CMK (cell line): ENCODE results near the gene FBXW7.
A peak's percentile ranks its signal among the peaks of the same experiment; 100 is the strongest.
"Not testable (repeated sequence)": the region's sequence is repeated elsewhere in the genome, so short reads cannot be mapped to it uniquely, and the experiment has no call there.

Experiments
- DNase-seq: peaks from one replicate; pipeline ENCODE4 v3.0.0-alpha.2; 2010; ENCODE audit warnings: low read depth

The FBXW7 gene, protein sequence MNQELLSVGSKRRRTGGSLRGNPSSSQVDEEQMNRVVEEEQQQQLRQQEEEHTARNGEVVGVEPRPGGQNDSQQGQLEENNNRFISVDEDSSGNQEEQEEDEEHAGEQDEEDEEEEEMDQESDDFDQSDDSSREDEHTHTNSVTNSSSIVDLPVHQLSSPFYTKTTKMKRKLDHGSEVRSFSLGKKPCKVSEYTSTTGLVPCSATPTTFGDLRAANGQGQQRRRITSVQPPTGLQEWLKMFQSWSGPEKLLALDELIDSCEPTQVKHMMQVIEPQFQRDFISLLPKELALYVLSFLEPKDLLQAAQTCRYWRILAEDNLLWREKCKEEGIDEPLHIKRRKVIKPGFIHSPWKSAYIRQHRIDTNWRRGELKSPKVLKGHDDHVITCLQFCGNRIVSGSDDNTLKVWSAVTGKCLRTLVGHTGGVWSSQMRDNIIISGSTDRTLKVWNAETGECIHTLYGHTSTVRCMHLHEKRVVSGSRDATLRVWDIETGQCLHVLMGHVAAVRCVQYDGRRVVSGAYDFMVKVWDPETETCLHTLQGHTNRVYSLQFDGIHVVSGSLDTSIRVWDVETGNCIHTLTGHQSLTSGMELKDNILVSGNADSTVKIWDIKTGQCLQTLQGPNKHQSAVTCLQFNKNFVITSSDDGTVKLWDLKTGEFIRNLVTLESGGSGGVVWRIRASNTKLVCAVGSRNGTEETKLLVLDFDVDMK

DNA sequence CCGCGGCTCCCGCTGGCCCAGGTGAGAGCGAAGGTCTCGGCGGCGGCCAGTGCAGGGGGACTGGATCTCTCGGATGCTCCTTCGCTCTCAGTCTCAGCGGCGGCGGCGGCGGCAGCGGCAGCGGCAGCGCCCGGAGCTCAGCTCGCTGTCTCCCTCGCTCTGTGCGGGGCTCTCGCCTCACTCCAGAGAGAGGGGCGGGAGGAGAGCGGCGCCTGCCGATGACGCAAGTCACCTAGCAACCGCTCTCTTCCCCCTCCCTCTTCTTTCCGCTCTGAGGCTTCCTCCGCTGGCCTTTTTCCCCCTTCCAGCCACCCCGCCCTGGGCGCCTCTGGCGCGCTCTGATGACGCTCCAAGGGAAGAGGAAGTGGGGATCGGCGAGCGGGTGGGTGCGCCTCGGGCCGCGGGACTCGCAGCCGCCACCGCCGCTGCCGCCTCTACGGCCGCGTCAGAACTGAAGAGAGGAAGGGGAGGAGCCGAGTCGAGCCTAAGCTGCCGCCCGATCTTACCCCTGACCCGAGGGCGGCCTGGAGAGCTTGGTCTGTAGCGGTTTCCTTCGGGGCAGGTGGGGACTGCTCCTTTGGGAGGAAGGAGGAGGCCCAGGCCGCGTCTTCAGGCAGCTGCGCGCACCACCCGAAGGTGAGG is at the start of gene FBXW7:
Gene FBXW7, minus strand, starts transcription at position 190 of the 642 bp plus-strand sequence. CDS start 124,289 bp downstream, outside the sequence.
- DNase-seq: peak; percentile 91

DNA sequence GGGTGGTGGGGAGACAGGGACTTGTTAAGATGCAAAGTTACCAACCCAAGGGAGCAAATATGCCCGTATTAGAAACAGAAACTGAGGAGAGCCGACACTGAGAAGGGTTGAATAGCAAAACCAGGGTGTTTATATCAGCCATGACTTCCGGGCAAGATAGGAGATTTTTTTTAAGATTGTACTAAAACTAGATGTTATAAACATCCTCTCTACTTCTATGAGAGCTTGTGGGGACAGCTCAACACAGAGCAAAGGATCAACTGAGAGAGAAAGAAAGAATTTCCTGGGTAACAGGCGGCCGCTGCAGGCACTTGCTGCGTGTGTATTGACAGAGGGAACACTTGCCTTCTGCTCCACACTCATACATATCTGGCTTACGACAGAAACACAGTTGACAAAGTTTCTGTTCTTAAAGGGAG is 49.1 kb upstream of the FBXW7 start:
- DNase-seq: no peak

DNA sequence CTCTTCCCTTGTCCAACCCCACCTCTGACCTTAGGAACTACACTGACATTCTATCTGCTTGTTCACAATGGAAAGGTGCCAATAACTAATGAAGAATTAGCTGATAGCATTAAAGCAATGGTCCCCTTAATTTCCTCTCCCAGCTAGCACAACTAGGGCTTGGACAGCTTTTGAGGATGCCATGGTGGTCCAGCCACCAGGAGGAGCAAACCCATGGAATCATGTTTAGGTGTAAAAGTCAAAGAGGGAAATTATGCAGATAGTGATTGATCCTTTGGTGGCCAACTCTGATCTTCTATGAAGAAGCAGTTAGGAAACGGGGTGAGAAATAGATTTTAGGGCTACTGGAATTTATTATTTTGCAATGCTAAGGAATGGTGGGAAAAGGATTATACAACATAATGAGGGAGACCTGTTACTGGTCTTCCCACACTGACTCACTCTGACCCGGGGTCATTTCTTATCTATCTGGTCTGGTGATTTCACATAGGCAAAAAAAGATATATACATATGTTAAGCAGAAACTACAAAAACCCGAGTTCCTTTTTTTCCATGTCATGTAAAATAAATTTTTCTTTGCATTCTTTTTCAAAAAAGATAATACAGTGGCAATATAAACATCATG is 45.8 kb upstream of the FBXW7 start:
- no peak for DNase-seq

DNA sequence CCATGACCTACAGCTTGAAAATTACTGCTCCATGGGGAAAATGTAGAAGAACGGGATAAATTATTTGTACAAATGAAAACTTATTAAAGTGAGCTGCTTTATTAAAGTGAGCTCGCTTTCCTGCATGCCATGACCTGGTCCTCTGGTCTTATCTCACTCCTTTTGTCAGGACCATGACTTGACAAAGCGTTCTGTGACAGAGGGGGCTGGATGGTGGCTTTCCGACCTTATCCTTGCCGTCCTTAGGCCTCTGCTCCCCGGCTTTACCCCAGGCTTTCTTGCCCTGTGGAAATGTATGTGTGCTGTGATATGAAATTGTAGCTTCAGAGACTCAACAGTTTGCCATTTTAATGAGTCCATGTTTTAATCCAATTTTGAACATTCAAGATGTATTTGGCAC is 44.0 kb upstream of the FBXW7 start:
- no peak for DNase-seq

DNA sequence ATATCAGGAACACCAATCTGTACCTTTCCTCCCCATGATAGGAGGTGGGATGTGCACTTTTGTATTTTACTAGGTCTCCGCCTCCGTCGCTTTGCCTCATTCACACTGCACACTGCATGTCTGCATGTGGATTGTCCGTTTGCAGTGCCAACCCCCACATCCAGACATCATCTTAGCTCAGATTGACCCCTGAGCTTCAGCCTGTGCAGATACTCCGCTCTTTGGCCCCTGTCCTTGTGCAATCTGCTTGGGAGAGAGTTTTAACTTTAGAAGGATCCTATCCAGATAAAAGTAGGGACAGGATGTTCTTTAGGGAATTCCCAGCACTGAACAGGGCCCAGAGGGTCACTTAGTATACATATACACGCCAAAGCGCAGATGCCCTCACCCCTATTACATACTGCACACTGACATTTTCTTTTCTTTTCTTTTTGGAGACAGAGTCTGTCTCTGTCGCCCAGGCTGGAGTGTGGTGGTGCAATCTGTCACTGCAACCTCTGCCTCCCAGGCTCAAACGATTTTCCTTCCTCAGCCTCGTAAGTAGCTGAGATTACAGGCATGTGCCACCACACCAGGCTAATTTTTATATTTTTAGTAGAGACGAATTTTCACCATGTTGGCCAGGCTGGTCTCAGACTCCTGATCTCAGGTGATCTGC is 43.3 kb upstream of the FBXW7 start:
- DNase-seq: no peak

DNA sequence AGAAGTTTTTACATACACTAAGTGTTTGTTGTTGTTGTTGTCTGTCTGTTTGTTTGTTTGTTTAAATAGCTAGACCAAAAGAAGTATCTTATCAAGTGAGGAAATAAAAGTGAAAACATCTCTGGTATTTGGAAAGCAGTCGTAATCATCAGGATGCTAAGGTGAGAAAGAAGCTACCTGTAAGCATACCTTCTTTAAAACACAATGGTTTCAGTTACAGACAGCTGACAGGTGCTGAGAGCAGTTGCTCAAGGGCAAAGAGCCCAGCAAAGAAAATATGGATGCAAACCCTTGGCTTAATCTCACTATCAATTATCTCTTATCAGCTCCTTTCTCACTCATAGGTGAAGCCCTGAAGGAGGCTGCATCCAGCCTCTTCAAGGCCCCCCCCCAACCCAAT is 42.8 kb upstream of the FBXW7 start:
- no peak for DNase-seq

DNA sequence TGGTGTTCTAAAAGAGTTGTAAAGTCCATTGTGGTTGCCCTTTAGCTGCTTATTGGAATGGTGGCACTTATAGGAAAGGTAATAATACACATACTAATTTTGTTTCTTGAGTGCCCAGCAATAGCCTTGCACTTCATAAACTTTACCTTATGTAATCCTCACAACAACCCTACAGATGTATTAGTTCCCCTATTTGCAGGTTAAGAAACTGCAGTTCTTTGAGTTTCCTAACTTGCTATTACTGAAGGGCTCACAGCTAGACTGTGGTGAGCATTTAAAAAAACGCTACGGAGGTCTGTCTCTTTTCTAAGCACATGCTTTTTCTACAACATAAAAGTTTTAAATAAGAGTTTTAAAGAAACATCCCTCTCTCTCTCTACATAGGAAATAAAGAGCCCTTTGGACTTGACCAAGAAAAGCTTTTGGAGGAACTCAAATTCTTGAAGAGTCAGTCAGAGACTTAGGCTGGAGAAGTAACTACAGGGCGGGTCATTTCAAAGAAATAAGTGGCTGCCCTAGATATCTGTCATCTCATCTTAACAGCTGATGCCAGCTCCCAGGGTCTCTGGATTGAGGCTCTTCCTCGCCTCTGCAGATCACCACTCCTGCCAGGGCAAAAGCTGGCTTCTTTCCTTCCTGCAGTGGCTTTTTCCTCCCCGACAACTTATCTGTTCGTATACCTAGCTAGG is 42.0 kb upstream of the FBXW7 start:
- DNase-seq: no peak

DNA sequence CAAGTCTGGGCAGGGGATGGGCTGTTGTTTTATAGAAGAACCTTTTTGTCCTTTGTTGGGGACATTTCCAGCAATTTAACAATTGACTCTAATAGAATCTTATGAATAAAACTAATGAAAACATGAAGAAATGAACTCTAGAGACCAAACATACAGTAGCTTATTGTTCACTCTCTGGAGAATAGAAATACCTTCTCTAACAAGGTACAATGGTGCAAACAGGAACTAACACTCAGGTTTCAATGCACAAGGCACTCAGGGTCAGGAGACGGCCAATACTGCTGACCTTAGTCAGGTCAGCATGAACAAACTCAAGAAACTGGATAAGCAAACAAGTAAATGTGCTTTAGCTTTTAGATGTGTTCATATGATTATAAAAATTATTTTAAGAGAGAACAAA is 39.6 kb upstream of the FBXW7 start:
- DNase-seq: no peak

DNA sequence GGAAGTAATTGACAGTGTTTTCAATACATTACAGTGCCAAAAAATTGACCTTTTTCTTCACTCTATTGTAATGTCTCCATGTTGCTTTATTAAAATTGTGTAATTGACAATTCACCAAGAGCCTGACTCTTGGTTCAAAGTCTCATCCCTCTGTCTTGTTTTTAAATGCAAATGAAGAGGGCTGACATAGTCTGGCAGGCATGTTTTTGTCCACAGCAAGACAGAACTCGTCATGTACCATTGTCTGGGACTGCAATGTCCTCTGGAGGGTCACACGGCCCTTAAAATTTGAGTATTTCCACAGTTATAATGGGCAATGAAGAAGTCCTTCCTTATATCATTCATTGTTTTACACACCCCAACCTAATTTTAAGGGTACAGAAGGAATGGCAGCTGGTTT is 38.0 kb upstream of the FBXW7 start:
- DNase-seq: no peak

DNA sequence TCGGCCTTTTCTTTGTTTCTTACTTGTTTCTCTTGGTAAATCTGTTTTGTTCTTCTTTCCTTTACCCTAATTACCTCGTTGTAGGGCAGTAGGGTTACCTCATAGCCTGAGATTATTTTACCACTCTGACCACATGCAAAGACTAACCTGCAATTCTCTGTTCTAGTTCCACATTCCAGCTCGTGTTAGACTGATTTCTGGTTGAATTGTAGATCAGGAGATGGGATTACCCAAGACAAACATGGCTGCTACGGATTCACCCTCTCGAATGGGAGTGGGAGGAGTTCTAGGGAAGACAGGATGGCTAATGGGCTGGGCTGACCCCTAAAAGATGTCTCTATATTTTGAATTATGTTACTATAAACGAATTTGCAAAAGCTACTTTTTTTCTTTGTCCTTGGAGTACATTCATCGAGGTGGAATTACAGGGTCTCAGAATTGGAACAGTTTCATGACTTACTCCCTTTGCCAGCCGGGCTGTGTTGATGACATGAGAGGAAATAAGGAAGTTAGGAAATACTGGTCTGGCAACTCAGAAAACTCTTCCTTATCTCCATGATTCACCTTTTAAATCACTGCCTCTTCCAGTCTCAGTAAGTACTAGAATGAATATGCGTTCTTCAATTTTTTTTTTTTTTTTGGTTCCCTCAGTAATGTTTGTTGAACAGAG is 36.7 kb upstream of the FBXW7 start:
- no peak for DNase-seq

DNA sequence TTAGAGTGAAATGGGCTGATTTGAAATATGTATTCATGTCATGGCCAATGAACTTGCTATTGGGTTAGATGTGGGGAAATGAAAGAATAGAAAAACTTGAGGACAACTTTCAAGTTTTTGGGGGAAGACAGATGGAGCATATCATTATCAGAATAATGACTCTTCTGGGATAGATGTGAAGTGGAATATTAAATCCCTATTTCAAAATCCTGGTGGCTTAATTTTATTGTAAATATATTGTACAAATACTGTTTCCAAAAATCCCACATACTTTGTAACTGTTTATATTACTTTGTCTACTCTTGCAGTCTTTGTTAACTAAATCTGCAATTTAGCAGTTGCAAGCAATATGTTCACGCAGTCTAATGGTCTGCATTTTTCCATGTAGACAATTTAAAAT is 35.9 kb upstream of the FBXW7 start:
- no peak for DNase-seq

DNA sequence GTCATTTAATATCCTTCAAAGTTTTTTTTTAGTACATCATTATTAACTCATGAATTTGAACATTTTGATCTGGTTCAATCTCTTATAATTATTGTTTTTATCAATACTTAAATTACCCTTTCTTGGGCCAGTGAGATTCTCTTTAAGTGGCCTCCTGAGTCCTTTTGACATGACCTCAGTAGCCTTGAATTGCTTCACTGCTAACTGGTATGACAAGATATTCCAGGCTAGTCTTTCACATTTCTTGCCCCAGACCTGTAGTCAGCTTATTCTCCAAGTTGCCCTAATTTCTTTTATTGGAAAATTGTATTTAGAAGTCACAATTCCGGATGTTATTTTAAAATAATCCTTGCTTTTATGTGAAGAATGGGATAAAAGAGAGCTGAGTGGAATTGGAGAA is 35.4 kb upstream of the FBXW7 start:
- DNase-seq: no peak

DNA sequence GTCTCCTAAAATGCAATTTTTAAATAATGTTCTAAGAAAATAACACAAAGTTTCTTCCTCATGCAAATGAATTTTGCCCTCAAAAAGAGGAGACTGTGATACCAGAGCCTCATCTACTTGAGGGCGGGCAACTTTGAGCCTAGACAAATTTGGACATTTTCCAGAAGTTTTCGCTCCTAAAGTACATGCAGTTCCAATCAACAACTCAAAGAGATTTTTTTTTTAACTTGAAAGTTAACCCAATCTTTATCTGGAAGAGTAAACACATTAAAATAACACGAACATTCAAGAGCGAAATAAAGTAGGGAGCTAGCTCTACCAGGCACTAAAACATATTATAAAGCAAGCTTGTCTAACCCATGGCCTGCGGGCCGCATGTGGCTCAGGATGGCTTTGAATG is 29.4 kb upstream of the FBXW7 start:
- no peak for DNase-seq

DNA sequence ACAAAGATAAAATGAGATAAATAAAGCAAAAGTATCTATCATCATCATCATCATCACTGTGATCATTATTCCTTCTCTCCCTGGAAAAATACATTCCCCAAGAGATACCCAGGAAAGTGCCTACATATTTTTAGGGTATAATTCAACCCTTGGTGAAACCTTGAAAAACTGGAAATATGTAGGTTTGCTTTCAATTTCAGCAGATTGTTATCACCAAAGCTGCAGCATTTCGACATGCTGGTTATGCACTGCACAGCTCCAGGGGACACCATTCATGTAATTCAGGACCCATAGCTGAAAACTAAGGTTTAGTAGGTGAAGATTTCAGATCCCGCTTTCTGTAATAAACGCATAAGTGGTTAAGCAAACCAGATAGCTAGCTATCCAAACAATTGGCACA is 28.4 kb upstream of the FBXW7 start:
- no peak for DNase-seq

DNA sequence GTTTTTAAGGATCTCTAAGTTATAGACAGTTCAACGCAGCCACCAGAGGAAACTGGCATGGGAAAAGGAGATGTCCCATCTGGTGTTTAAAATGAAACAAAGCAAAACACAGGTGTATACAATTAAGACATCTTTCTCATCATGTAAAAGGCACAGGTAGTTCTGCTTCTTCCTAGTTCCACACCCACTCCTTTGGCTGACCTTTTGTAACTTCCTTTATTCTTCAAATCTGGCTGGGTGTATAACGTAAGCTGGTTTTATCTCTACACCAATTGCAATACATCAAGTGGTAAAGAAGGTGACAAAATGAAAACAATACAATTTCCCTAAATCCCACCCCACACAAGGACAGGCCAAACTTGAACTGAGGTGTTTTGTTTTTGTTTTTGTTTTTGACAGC is 27.3 kb upstream of the FBXW7 start:
- no peak for DNase-seq

DNA sequence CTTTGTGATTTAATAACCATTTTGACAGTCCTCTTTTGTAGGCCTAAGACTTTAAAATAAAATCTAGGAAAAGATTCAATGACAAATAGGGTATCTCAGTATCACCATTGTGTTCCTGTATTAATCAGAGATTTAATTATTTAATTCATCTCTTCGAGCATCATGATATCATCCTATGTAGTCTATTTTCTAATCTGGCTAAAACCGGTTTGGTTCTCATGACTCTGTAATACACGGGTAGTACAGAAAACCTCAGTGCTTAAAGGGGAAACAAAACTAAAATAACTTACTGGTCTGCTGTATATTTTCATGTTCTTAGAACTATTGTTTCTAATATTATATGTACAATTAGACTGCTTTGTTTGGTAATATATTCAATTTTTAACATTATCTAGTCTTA is 23.7 kb upstream of the FBXW7 start:
- DNase-seq: no peak

DNA sequence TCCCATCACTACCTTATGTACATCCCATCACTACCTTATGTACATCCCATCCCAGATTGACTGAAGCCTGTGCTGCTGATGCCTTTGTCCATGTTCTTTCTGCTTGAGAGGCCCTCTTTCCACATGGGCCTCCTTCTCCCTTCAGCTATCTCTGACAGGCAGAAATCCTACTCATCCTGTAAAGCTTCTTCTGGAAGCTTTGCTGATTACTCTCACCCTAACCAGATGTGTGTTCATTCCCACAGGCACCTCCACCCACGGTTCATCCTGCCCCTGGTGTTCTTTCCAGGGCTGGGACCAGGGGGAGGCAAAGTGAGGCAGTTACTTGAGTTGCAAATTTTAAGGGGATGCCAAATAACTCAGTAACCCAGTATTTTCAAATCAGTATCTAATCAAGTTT is 22.5 kb upstream of the FBXW7 start:
- no peak for DNase-seq

DNA sequence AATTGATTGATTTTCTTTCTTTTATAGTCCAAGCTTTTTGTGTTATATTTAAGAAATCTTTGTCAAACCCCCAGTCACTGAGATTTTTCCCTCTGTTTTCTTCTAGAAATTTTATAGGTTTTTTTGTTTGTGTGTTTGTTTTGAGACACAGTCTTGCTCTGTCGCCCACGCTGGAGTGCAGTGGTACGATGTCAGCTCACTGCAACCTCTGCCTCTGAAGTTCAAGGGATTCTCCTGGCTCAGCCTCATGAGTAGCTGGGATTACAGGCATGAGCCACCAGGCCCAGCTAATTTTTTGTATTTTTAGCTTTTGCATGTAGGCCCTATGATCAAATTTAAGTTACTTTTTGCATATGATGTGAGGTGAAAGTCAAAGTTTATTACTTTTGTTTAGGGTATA is 20.9 kb upstream of the FBXW7 start:
- DNase-seq: no peak

DNA sequence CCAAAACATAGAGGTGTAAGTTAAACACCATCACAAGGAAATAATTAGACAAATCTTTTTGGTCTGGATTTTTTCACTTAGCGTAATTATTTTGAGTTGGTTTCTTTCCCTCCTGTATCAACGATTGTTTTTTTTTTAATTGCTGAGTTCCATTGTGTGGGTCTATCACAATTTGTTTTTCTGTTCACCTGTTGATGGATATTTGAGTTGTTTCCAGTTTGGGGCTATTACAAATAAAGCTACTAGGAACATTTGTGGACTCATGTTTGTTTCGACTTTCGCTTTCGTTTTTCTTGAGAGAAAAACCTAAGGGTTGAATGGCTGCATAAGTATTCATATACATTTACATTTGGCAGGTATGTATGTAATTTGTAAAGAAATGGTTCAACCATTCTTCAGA is 20.4 kb upstream of the FBXW7 start:
- no peak for DNase-seq

DNA sequence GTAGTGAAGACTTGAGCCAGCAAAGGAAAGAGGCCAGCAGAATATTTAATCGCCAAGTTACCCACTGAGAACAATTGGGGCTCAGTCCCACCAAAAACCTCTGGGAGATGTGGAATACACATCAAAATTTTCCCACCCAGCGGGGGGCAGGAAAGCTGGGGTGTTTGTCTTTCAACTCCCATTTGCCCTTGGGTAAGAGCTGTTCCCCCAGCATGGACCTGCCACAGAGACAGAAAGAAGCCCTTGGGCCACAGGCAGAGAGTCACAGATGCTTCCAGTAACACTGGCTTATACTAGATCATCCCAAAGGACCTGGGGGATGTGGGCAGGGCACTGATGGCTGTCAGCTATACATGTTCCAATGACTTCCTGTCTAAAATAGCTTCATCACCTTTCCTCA is 18.9 kb upstream of the FBXW7 start:
- no peak for DNase-seq

DNA sequence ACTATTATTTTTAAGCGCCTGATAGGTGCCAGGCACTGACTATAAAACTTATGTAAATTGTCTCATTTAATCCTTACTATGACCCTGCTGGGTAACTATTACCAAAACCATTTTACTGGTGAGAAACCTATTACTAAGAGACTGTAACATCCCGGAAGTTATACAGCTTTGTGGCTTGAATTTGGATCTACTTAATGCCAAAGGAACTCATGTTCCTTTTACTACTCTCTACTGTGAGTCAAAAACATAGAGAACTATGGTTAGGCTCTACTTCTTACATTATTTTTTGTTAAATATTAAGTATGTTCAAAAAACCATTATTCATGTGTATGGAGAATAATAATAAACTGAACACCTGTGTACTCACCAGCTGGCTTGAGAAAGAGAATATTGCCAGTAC is 14.8 kb upstream of the FBXW7 start:
- not testable (repeated sequence) for DNase-seq
